Activated naive CD4-positive, alpha-beta T cell treated with anti-CD3 and anti-CD28 coated beads, Interleukin-2, amount 10 ng/mL, durations not matched to agents 7 days and 5 days (primary cell): ENCODE measurements around the gene SLC25A23.

ENCODE experiments used
- CTCF ChIA-PET: fragments of 350-600 bp; sonication (Branson Sonifier 250); formaldehyde crosslinking; loops from one replicate; lab custom pipeline; 2021; ENCODE audit warnings: antibody characterized with exemption; lab: Charles Lee
- DNase-seq: peaks from one replicate; pipeline ENCODE4 v3.0.0-alpha.2; 2020
- H3K27ac Mint-ChIP-seq: one replicate; pipeline ENCODE4 v1.8.0; 2021; ENCODE audit warnings: mild to moderate bottlenecking, moderate library complexity, mixed read lengths
- H3K27me3 Mint-ChIP-seq: one replicate; pipeline ENCODE4 v1.8.0; 2021; ENCODE audit warnings: mild to moderate bottlenecking, mixed read lengths
- H3K36me3 Mint-ChIP-seq: one replicate; pipeline ENCODE4 v1.8.0; 2021; ENCODE audit warnings: mixed read lengths
- H3K4me1 Mint-ChIP-seq: one replicate; pipeline ENCODE4 v1.8.0; 2021; ENCODE audit warnings: mixed read lengths
- H3K4me3 Mint-ChIP-seq: one replicate; pipeline ENCODE4 v1.8.0; 2021; ENCODE audit warnings: mild to moderate bottlenecking, moderate library complexity, mixed read lengths
- H3K9me3 Mint-ChIP-seq: one replicate; pipeline ENCODE4 v1.8.0; 2021; ENCODE audit warnings: mixed read lengths

The SLC25A23 gene

DNA sequence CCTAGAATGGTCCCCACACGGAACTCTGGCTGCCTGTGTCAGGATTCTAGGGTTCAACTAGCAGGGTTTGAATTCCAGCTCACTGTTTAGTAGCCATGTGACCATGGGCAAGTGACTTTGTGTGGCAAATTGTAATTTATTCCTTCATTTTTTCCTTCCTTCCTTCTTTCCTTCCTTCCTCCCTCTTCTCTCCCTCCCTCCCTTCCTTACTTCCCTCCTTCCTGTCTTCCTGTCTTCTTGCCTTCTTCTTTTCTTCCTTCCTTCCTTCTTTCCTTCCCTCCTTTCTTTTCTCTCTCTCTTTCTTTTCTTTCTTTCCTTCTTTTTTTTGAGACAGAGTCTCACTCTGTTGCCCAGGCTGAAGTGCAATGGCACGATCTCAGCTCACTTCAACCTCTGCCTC, 30.5 kb upstream of the SLC25A23 start:
- Mint-ChIP-seq H3K27ac (no peak overlapping the region), H3K9me3 (peaks cover 10% of the 10 kb centered on the region), H3K36me3 (no peaks in the 10 kb centered on the region), H3K27me3 (peaks cover 9% of the 10 kb centered on the region), H3K4me3 (no peak overlapping the region), H3K4me1 (peaks cover 10% of the 10 kb centered on the region)
- DNase-seq: no peak
- CTCF ChIA-PET: interaction anchor here (4.5 kb wide), 1 partner anchor 8 kb away, joined by 14 read pairs; the partner anchor contains the start of gene DENND1C

DNA sequence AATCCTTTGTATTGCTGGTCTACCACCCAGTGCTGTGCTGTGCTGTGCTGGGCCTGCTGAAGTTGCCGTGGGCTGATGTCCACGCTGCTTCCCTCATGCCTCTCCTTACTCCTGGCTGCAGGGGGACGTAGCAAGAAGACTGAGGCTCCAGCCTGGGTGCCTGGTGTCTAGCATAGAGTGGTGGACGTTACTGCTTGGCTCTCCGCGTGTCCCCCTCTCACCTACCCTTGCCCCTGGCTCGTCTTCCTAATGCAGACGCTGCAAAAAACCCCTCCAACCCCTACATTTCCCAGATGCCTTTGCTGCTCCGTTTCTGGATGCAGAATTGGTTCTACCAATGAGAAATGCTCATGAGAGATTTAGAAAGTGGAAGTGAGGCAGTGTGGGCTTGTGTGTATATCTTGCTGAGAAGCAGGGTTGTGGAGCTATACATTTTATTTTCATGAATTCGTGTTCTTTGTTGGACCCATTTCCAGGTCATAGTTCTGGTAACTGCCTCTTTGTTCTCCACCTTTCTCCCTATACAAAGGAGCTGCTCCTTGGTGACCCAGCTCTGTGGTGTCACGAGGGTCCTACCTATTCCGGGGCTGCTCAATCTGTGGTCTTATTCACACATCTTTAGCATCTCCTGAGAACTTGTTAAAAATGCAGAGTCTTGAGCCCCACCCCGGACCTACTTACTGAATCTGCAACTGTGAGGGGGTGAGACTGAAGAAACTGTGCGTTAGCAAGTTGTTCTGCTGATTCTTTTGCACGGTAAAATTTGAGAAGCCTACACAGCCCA, 29.9 kb upstream of the SLC25A23 start:
- peaks cover 10% of the 10 kb centered on the region for H3K4me1 Mint-ChIP-seq
- CTCF ChIA-PET: interaction anchor here (4.5 kb wide), 1 partner anchor 8 kb away, joined by 14 read pairs; the partner anchor contains the start of gene DENND1C
- no peak for DNase-seq
- peak overlapping the region; percentile 73 for H3K27ac Mint-ChIP-seq
- peak overlapping the region; percentile 20 for H3K4me3 Mint-ChIP-seq
- H3K9me3 Mint-ChIP-seq: peaks cover 10% of the 10 kb centered on the region
- peaks cover 9% of the 10 kb centered on the region for H3K27me3 Mint-ChIP-seq
- H3K36me3 Mint-ChIP-seq: no peaks in the 10 kb centered on the region

DNA sequence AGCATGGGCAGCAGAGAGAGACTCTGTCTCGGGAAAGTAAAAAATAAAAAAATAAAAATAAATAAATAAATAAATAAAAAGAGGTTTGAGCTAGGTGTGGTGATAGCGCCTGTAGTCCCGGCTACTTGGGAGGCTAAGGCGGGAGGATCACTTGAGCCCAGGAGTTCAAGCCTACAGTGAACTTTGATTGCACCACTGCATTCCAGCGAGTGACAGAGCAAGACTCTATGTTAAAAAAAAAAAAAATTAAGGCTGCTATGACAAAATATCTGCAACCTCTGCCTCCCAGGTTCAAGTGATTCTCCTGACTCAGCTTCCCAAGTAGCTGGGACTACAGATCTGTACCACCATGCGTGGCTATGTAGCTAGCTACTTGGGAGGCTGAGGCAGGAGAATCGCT, 25.2 kb upstream of the SLC25A23 start:
- Mint-ChIP-seq H3K27me3 (peaks cover 4% of the 10 kb centered on the region), H3K4me3 (no peak overlapping the region), H3K4me1 (peaks cover 32% of the 10 kb centered on the region), H3K9me3 (no peaks in the 10 kb centered on the region), H3K36me3 (peaks cover 1% of the 10 kb centered on the region), H3K27ac (no peak overlapping the region)
- DNase-seq: no peak
- CTCF ChIA-PET: no interaction called here

DNA sequence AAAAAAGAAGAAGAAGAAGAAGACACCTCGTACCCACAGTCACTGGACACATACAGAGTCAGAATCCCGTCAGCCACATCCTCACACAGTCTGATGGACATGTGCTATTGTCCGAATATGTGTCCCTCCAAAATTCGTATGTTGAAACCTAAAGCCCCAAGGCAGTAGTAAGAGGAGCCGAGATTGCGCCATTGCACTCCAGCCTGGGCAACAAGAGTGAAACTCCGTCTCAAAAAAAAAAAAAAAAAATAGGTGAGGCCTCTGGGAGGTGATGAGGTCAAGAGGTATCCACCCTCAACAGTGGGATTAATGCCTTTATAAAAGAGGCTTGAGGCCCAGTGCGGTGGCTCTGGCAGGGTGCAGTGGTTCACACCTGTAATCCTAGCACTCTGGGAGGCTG, 24.6 kb upstream of the SLC25A23 start:
- peaks cover 1% of the 10 kb centered on the region for H3K36me3 Mint-ChIP-seq
- H3K27ac Mint-ChIP-seq: no peak overlapping the region
- CTCF ChIA-PET: no interaction called here
- H3K27me3 Mint-ChIP-seq: peaks cover 1% of the 10 kb centered on the region
- no peak for DNase-seq
- H3K4me3 Mint-ChIP-seq: no peak overlapping the region
- no peaks in the 10 kb centered on the region for H3K9me3 Mint-ChIP-seq
- peaks cover 34% of the 10 kb centered on the region for H3K4me1 Mint-ChIP-seq

DNA sequence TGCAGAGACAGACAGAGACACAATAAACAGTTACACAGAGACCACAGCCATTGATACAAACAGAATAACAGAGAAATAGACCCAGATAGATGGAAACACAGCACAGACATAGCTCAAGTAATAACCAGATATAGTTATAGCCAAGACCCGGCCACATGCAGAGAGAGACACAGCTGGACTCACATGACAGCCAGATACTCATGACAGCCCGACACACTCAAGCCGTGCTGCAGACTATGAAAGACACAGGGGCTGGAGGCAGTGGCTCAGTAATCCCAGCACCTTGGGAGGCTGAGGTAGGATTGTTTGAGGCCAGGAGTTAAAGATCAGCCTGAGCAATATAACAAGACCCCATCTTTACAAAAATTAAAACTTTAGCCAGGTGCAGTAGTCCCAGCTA, 23.6 kb upstream of the SLC25A23 start:
- Mint-ChIP-seq H3K9me3 (no peaks in the 10 kb centered on the region), H3K4me1 (peaks cover 36% of the 10 kb centered on the region), H3K36me3 (peaks cover 4% of the 10 kb centered on the region), H3K27ac (no peak overlapping the region), H3K4me3 (no peak overlapping the region), H3K27me3 (no peaks in the 10 kb centered on the region)
- CTCF ChIA-PET: no interaction called here
- no peak for DNase-seq

DNA sequence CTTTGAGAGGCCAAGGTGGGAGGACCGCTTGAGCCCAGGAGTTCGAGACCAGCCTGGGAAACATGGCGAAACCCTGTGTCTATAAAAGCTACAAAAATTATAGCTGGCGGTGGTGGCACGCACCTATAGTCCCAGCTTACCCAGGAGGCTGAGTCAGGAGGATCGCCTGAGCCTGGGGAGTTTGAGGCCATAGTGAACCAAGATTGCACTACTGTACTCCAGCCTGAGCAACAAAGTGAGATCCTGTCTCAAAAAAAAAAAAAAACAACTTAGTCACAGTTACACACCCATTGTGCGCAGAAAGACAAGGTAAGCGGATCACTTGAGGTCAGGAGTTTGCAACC, 22.7 kb upstream of the SLC25A23 start:
- no peaks in the 10 kb centered on the region for H3K9me3 Mint-ChIP-seq
- CTCF ChIA-PET: interaction anchor here (1.8 kb wide), 1 partner anchor 9 kb away, joined by 14 read pairs; no protein-coding TSS in a partner anchor
- DNase-seq: no peak
- H3K27ac Mint-ChIP-seq: peak overlapping the region; percentile 92
- peaks cover 36% of the 10 kb centered on the region for H3K4me1 Mint-ChIP-seq
- H3K4me3 Mint-ChIP-seq: peak overlapping the region; percentile 93
- H3K36me3 Mint-ChIP-seq: peaks cover 4% of the 10 kb centered on the region
- no peaks in the 10 kb centered on the region for H3K27me3 Mint-ChIP-seq

DNA sequence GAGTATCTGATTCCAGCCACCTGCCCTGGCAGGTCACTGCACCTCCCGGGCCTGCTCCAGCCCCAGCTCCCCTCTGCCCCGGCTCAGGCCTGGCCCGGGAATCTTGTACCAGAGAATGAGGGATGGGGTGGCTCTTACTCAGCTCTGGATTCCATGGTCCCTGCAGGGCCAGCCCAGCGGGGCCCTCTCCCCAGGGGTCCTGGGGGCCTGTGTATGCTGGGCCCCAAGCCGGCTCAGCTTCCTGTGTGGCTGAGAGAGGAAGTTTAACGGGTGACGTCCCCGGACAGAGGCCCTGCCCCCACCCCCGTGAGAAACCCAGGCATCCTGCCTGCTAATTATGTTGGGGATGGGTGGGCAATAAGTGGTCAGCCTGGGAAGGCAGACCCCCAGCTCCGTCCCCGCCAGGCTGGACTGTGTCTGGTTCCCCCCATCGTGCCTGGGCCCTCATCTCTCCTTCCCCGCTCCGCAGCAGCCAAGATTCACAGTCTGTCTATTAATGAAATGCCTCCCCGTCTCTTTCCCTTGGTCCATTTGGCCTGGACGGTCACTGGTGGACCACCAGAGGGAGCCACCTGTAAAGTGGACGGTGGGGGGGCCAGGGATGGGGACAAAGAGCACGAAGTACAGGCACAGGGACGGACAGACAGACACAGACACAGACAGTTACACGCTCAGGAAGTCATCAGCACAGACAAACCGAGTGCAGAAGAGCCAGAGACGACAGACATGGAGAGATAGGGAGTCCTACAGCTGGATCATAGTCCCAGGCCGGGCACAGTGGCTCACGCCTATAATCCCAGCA, 22.1 kb upstream of the SLC25A23 start, which contains the start of gene DENND1C:
Gene DENND1C (minus strand): TSS at position 247 of the 802 bp plus-strand sequence. CDS start 92 bp downstream, at position 155.
- peaks cover 6% of the 10 kb centered on the region for H3K36me3 Mint-ChIP-seq
- H3K27me3 Mint-ChIP-seq: no peaks in the 10 kb centered on the region
- CTCF ChIA-PET: interaction anchor here (0.7 to 1.8 kb wide), 4 partner anchors 10 to 678 kb away, joined by 3 to 14 read pairs (median 4); no protein-coding TSS in a partner anchor
- peak within 1 kb of the TSS; percentile 93 for H3K4me3 Mint-ChIP-seq
- H3K9me3 Mint-ChIP-seq: no peaks in the 10 kb centered on the region
- peak within 1 kb of the TSS; percentile 92 for H3K27ac Mint-ChIP-seq
- H3K4me1 Mint-ChIP-seq: peaks cover 36% of the 10 kb centered on the region
- DNase-seq: peak; percentile 83

DNA sequence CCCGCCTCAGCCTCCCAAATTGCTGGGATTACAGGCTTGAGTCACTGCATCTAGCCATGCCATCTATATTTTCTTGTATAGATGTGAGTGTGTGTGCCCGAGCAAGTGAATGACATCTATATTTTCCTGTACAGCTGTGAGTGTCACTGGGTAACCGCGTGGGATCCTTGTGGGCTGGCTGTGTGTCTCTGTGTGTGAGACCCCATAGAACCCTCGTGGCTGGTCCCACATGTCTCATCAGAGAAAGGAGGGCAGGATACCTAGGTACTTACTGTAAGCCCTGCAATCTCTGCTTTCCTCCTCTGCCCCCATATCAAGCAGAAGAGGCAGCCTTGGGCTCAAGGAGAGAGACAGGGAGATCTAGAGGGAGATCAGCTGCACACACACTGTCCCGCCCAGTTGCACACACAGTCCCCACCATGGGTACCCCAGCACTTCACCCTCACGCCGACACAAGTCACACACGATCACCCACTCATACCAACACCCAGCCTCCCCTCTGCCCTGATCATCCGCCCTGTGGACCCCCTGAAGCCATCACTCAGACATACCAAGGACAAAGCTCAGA, 21.3 kb upstream of the SLC25A23 start:
- no peaks in the 10 kb centered on the region for H3K27me3 Mint-ChIP-seq
- H3K36me3 Mint-ChIP-seq: peaks cover 11% of the 10 kb centered on the region
- no peaks in the 10 kb centered on the region for H3K9me3 Mint-ChIP-seq
- H3K4me1 Mint-ChIP-seq: peaks cover 36% of the 10 kb centered on the region
- peak overlapping the region; percentile 92 for H3K27ac Mint-ChIP-seq
- peak; percentile 43 for DNase-seq
- H3K4me3 Mint-ChIP-seq: peak overlapping the region; percentile 93
- CTCF ChIA-PET: interaction anchor here (0.6 to 1.8 kb wide), 6 partner anchors 10 to 677 kb away, joined by 3 to 14 read pairs (median 4); no protein-coding TSS in a partner anchor

DNA sequence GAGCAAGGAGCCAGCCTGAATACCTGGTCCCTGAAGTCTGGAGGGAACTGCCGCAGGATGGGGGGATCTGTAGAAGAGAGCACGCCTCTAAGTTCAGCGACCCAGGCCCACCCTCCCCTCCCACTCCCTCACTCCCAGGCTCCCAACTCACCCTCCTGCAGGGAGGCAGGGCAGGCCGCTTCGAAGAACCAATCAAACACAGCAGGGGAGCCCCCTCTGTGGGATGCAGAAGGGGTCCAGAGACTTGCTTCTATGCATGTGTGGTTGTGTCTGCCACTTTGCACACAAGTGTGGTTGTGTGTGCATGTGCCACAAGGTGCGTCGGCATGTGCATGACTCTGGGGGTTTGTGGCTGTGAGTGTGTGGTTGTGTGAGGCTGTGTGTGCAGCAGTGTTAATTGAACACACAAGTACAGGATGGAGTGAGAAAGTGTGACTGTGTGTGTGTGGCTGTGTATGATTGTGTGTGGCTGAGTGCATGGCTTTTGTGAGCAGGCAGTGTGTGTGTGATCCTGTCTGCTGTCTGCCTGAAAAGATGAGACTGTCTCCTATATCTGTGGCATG, 20.3 kb upstream of the SLC25A23 start:
- CTCF ChIA-PET: interaction anchor here (0.6 to 1.7 kb wide), 3 partner anchors 25 to 354 kb away, joined by 3 to 5 read pairs (median 3); no protein-coding TSS in a partner anchor
- Mint-ChIP-seq H3K36me3 (peaks cover 17% of the 10 kb centered on the region), H3K9me3 (no peaks in the 10 kb centered on the region), H3K4me3 (peak overlapping the region; percentile 93), H3K27ac (peak overlapping the region; percentile 87), H3K27me3 (no peaks in the 10 kb centered on the region), H3K4me1 (peaks cover 36% of the 10 kb centered on the region)
- DNase-seq: no peak

DNA sequence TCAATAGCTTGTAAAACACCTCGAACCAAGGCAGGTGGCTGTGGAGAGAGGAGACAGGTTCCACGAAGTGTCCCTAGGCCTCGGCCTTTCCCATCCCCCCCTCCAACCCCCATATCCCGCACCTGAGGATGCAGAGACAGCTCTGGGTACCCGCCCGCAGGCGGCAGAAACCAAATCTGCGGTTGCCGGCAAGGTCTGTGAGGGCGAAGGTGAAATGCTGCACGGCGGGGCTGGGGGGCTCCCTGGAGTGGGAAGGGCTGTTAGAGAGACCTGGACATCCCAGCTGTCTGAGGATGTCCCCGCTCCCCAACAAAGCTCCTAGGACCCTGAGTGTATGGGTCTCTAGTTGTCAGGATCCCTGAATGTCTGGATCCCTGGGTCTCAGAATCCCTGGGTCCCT, 19.2 kb upstream of the SLC25A23 start:
- no peaks in the 10 kb centered on the region for H3K27me3 Mint-ChIP-seq
- no peaks in the 10 kb centered on the region for H3K9me3 Mint-ChIP-seq
- H3K36me3 Mint-ChIP-seq: peaks cover 24% of the 10 kb centered on the region
- no peak overlapping the region for H3K4me3 Mint-ChIP-seq
- no peak overlapping the region for H3K27ac Mint-ChIP-seq
- CTCF ChIA-PET: no interaction called here
- DNase-seq: no peak
- peaks cover 36% of the 10 kb centered on the region for H3K4me1 Mint-ChIP-seq

DNA sequence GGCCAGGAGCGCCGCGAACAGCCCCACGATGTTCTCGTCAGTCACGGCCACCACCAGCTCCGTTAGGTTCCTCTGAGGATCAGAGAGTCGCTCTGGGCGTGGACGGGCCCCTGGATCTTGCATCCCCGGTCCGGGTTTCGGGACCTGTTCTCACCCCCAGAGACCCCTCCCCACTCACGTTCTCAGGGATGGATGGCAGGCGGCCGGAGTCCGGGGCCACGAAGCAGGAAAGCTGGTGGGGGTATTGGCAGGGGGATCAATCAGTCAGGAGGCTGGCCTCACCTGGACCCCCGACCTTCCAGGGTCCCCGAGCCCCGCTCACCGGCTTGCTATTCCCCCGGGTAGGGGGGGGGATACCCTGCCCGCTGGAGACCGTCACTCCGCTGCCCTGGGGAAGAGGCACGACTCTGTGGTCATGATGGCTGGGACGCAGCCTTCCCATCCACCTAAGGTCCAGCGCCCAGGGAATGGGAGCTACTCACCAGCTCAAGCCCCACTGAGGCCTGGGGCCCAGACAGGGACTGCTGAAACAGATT, 17.4 kb upstream of the SLC25A23 start:
- no peaks in the 10 kb centered on the region for H3K27me3 Mint-ChIP-seq
- CTCF ChIA-PET: no interaction called here
- H3K4me3 Mint-ChIP-seq: no peak overlapping the region
- no peaks in the 10 kb centered on the region for H3K9me3 Mint-ChIP-seq
- H3K36me3 Mint-ChIP-seq: peaks cover 26% of the 10 kb centered on the region
- H3K27ac Mint-ChIP-seq: no peak overlapping the region
- DNase-seq: no peak
- peaks cover 25% of the 10 kb centered on the region for H3K4me1 Mint-ChIP-seq

DNA sequence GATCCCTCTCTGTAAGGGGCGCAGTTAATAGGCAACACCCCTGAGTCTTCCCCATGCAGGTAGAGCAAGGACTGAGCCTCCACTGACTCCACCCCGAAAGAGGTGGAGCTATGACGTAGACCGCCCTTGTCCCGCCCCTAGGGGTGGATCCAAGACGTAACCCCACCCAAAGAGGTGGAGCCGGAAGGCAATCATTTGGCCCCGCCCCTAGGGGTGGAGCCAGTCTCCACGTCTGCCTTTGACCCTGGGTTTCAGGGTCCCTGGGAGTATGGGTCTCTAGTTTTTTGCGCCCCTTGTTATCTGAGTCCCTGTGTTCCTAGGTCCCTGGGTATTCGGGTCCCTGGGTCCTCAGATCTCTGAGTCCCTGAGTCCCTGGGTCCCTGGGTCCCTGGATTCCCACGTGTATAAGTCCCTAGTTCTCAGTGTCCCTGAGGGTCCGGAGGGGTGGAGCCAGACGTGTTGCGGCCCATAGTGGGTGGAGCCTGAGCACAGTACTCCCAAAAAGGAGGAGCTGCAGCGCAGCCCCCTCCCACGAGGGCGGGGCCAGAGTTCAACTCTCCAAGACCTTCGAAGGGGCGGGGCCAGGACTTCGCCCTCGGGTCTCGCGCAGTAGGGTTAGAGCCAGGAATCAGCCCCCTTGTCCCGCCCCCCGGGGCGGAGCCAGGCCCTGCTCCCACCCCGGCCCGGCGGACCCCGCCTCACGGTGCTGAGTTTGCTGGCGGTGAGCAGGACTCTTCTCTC, 16.7 kb upstream of the SLC25A23 start:
- peak; percentile 70 for DNase-seq
- Mint-ChIP-seq H3K4me1 (peaks cover 21% of the 10 kb centered on the region), H3K4me3 (no peak overlapping the region), H3K27ac (peak overlapping the region; percentile 55), H3K9me3 (no peaks in the 10 kb centered on the region), H3K27me3 (no peaks in the 10 kb centered on the region), H3K36me3 (peaks cover 25% of the 10 kb centered on the region)
- CTCF ChIA-PET: no interaction called here
